Bronchus fibroblast of lung (primary cell): Measurements from ENCODE around the gene UBE2L6. TPM values are rescaled to one million over a fixed set of nuclear protein-coding genes. Genes with fewer than 3 reads are reported as not detected.

ENCODE experiments used
- total RNA-seq: library from RNA; depleted of rRNA; stranded (reverse); fragments of >200 nt; gene quantifications from 2 replicates; pipeline ENCODE4 v1.2.3, GENCODE V29; 2015

UBE2L6 gene
- 35.1 and 41.9 TPM in 2 replicates for total RNA-seq

DNA sequence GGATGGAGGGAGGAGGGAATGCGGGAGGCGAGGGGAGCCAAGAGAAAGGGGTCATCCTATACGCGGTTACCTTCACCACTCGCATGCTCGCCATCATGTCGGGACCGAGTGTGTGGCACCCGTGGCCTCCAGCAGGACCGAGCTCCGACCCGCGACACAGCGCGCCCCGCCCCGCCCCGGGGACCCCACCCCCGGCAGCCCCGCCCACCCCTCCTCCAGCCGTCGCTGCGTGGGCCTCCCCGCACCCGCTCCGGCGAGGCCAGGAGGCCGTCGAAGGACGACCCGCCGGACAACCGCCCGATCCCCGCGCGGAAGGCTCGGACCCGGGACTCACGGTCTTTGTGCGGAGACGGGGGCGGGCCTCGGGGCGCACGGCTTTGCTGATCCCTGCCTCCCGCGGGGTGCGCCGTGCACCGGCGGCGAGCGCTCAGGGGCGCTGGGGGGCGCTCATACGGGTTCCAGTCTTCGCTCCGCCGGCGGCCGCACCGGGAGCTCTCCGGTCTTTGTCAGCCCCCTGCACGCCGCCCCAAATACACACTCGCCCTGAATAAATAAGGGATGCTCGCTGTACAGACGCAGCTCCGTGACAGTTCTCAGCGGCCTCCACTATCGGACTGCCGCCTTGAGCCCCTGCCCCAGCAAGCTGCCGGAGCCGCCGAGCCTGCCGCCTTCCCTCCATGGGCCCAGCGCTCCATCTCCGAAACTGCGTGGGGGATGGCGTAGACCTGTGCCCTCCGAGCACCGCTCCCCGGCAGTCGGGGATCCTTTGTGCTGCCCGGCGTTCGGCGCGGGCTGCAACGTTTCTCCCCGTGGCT, at the start of gene UBE2L6:
Gene UBE2L6, minus strand, starts transcription at position 158 of the 815 bp plus-strand sequence. Its CDS starts 61 bp downstream, at position 97.

DNA sequence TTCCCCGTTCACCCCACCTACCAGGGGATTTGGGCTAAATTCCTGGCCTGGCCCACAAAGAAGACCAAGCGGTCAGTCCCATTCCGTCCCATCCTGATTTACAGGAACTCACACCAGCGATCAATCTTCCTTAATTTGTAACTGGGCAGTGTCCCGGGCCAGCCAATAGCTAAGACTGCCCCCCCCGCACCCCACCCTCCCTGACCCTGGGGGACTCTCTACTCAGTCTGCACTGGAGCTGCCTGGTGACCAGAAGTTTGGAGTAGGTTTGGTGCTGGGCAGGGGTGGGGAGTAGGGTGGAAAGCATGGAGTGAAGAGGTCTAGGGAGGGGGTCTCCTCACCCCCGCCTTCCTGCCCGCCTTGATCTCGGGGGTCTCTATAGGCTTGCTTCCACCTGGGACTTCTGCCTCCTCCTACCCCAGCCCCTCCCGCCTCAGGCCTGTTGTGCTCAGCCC, 30.0 kb upstream of the UBE2L6 start, which contains the start of gene SERPING1:
Gene SERPING1, plus strand, starts transcription at position 225 of the 455 bp plus-strand sequence. CDS start 586 bp downstream, outside the sequence.

DNA sequence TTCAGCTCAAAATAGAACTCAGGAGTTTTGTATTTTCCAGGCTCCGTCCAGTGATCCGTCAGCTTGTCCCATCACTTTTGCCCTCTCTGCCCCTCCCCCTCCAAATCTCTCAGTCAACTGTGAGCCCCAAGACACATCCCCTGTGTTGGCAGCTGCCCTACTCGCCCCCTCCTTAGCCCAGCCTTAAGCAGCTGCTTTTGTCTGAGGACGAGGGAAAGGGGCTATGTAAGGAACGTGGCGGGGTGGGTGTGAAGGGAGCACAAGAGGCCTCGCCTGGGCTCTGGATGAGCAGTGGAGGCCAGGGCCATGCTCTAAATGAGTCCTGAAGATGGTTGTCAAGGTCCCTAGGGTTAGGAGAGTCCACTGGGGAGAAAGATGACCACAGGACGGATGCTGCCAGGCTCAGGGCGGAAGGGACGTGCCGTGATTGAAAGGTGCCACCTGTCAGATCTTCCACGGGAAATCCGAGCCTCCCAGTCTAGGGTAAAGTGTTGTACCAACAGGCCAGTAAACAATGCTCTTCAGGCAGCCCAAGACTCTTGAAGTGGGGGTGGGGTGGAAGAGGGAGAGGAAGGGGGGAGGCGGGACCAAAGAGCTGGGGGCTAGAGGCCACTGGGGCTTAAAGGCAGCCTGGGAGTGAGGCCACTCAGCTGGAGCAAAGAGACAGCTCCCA, 30.4 kb downstream of the UBE2L6 start, which contains the start of gene SMTNL1:
Gene SMTNL1, plus strand, starts transcription at position 649 of the 673 bp plus-strand sequence. CDS start 5,048 bp downstream, outside the sequence.

DNA sequence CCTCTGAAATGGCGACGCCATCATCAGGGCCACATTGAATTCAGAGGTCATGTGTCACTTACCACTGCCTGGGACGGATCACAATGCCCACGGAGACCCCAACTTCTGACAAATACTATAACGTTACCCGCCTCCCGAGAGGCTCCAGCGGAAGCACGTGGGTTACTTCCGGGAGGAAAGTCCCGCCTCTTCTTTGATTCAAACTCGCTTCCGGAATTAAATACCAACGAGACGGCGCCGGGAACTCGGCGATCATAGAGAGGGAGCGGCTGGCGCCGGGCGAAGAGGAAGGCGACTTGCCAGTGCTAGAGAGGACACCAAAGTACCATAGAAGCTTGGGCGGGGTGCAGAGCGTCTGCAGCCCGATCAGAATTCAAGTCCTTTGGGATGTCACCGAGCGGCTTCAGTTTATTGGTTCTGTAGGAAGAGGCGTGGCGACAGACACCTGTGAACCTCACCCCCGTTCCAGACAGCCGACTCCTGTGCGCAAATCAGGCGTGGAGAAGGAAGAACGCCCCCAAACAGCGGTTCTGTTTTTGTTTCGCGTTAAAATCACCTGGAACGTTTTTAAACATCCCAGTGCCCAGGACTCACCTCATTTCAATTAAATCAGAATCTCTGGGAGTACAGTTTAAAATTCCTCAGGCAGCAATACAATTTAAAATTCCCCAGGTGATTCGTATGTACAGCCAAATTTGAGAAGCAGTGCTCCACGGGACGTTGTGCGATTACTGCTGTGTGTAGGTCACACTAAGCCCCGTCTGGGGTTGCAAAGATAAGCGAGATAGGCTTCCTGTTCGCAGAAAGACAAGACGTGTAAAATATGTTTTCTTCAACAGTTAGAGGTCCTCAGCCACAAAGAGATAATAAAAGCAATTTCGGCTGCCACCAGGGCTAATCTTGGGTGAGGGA, 36.6 kb downstream of the UBE2L6 start, which contains the start of gene TIMM10:
Gene TIMM10, minus strand, starts transcription at position 159 of the 912 bp plus-strand sequence. CDS start 565 bp downstream, outside the sequence.

DNA sequence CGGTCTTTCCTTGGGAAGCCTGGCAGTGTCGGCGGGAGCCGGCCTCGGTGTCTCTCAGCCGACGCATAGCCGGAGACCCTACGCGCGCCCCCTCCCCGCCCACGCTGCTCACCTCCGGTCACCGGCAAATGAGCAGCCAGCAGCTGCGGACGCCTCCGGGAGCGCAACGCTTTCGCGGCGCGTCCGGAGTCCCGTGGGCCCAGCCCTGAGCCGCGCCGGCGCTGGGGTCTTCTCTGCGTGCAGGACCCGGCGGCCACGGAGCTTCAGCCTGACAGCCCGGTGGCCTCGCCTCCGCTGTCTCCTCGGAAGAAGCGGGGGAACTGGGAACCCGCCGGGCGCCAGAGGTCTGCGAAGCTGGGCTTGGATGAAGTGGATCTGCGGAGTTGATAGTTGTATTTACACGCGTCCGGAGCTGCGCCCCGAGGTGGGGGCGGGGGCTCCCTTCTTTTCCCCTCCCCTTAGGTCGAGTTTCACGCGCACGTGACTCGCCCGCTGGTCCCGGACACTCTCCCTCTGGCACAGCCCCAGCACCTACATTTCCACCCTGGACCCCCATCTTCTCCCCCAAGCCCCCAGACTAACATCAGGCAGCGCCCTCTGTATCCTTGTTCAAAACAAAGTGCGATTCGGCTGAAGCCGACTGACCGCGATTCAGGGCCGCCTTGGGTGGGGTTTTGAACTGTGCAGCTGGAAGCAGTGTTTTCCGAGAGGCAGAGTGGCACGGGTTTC, 52.0 kb downstream of the UBE2L6 start, which contains the start of gene SLC43A1:
Gene SLC43A1, minus strand, starts transcription at position 371 of the 729 bp plus-strand sequence. CDS start 1,591 bp downstream, outside the sequence.

Other genes starting within 250 kb of the UBE2L6 start
- 60.4 and 70.6 TPM in 2 replicates for gene TNKS1BP1, start 242.7 kb downstream of the UBE2L6 start, total RNA-seq
- gene SSRP1, start 231.8 kb downstream of the UBE2L6 start, total RNA-seq = 140 and 147 TPM in 2 replicates
- 0.15 TPM in 1 of 2 replicates, not detected in the other for gene P2RX3, start 229.3 kb downstream of the UBE2L6 start, total RNA-seq
- not detected in 2 replicates for gene PRG3, start 186.5 kb downstream of the UBE2L6 start, total RNA-seq
- gene PRG2, start 177.0 kb downstream of the UBE2L6 start, total RNA-seq = not detected in 2 replicates
- gene SLC43A3, start 140.6 kb downstream of the UBE2L6 start, total RNA-seq = 64.2 and 82.5 TPM in 2 replicates
- gene RTN4RL2, start 107.1 kb downstream of the UBE2L6 start, total RNA-seq = 1.3 TPM in 2 replicates
- gene SLC43A1, start 52.0 kb downstream of the UBE2L6 start, total RNA-seq = 17.1 and 18.8 TPM in 2 replicates
- gene TIMM10, start 36.9 kb downstream of the UBE2L6 start, total RNA-seq = 53.1 and 56.5 TPM in 2 replicates
- not detected in 2 replicates for gene SMTNL1, start 30.1 kb downstream of the UBE2L6 start, total RNA-seq
- 56.3 and 67.6 TPM in 2 replicates for gene SERPING1, start 30.0 kb upstream of the UBE2L6 start, total RNA-seq
- 0.17 and 0.45 TPM in 2 replicates for gene YPEL4, start 82.2 kb upstream of the UBE2L6 start, total RNA-seq
- gene CLP1, start 90.1 kb upstream of the UBE2L6 start, total RNA-seq = 15.0 and 15.8 TPM in 2 replicates
- gene ZDHHC5, start 100.4 kb upstream of the UBE2L6 start, total RNA-seq = 37.3 and 39.7 TPM in 2 replicates
- gene MED19, start 144.5 kb upstream of the UBE2L6 start, total RNA-seq = 25.4 and 36.4 TPM in 2 replicates
- gene TMX2, start 144.9 kb upstream of the UBE2L6 start, total RNA-seq = 59.6 and 60.0 TPM in 2 replicates
- 220 and 229 TPM in 2 replicates for gene SELENOH, start 173.8 kb upstream of the UBE2L6 start, total RNA-seq
- not detected in 2 replicates for gene BTBD18, start 184.1 kb upstream of the UBE2L6 start, total RNA-seq
- gene CTNND1, start 194.1 kb upstream of the UBE2L6 start, total RNA-seq = 61.7 and 64.1 TPM in 2 replicates